Stomach (tissue), 4 donors: ENCODE data around the gene CAPS.

ENCODE experiments used
- EP300 ChIP-seq: sonication (generic); formaldehyde crosslinking; IDR thresholded peaks from one replicate; pipeline ENCODE4 v1.6.1; 2017; ENCODE audit warnings: antibody characterized with exemption
- POLR2A ChIP-seq, 4 donors: fragments of 450-650 bp; IDR thresholded peaks; one replicate each; pipeline ENCODE4 v1.6.1; 2016; ENCODE audit warnings: antibody characterized with exemption in 4 of 4, control low read depth in 2 of 4, mild to moderate bottlenecking in 1 of 4, moderate library complexity in 1 of 4
- POLR2AphosphoS5 ChIP-seq, 3 donors: sonication (generic); formaldehyde crosslinking; IDR thresholded peaks; one replicate each; pipeline ENCODE4 v1.6.1; 2016; ENCODE audit warnings: antibody characterized with exemption in 3 of 3
- TF ChIP-seq, protein P1 (sequence below), 7 experiments: fragments of 450-650 bp in 4 of 7; fragments of 200-600 bp in 3 of 7; sonication (generic) in 3 of 7; IDR thresholded peaks; one replicate each; pipeline ENCODE4 v1.5.1; 2016 to 2019; ENCODE audit warnings: antibody characterized with exemption in 7 of 7, control low read depth in 2 of 7, mild to moderate bottlenecking in 1 of 7

DNA sequence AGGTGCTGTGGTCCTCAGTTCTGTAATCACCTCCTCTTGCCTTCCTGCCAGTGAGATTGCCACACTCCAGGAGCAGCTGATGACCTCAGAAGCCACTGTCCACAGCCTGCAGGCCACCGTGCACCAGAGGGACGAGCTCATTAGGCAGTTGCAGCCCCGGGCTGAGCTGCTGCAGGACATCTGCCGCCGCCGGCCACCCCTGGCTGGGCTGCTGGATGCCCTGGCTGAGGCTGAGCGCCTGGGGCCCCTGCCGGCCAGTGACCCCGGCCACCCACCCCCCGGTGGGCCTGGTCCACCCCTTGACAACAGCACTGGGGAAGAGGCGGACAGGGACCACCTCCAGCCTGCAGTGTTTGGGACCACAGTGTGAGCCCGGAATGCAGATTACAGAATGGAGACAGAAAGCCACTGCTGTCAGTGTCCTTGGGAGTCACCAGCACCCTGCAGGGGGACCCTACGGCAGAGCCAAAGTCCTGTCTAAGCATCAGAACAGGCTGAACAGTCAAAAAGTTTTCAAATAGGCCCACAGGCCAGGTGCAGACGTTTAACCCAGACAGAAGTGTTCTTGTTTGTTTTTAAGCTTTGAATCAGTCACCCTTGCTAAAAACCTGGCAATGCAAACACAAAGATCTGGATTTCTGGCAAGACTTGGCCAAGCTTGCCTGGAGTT, 5.1 kb upstream of the CAPS start:
- TF ChIP-seq EP300 = no peak
- TF ChIP-seq, protein P1, sequence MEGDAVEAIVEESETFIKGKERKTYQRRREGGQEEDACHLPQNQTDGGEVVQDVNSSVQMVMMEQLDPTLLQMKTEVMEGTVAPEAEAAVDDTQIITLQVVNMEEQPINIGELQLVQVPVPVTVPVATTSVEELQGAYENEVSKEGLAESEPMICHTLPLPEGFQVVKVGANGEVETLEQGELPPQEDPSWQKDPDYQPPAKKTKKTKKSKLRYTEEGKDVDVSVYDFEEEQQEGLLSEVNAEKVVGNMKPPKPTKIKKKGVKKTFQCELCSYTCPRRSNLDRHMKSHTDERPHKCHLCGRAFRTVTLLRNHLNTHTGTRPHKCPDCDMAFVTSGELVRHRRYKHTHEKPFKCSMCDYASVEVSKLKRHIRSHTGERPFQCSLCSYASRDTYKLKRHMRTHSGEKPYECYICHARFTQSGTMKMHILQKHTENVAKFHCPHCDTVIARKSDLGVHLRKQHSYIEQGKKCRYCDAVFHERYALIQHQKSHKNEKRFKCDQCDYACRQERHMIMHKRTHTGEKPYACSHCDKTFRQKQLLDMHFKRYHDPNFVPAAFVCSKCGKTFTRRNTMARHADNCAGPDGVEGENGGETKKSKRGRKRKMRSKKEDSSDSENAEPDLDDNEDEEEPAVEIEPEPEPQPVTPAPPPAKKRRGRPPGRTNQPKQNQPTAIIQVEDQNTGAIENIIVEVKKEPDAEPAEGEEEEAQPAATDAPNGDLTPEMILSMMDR (IDR thresholded peaks at IDR 0.05) = no peak
- TF ChIP-seq POLR2AphosphoS5 (IDR thresholded peaks at IDR 0.05) = no peak
- no peak for TF ChIP-seq POLR2A (IDR thresholded peaks at IDR 0.05)
